Natural killer cell (primary cell): Measurements from ENCODE around the gene NKX1-1. TPM values are rescaled to one million over a fixed set of nuclear protein-coding genes. Genes with fewer than 3 reads are reported as not detected.
"Not testable (repeated sequence)": the region's sequence is repeated elsewhere in the genome, so short reads cannot be mapped to it uniquely, and the experiment has no call there.

Source experiments
- ATAC-seq, 3 donors: fragments of 150-1000 bp in 2 of 3; fragments of 200-7000 bp in 1 of 3; cut with Tn5 transposase; 1 replicate in 1 of 3; 2 replicates in 2 of 3; pipeline ENCODE4 v1.10.0; 2021; ENCODE audit warnings: mild to moderate bottlenecking in 2 of 3, moderate library complexity in 2 of 3
- DNase-seq, 2 donors: peaks; one replicate each; pipeline versions ENCODE4 v3.0.0 to v3.0.0-alpha.2; 2013 to 2021; ENCODE audit warnings: mixed read lengths in 1 of 2
- H3K27ac ChIP-seq: one replicate; pipeline ENCODE4 v1.5.1; 2013; ENCODE audit warnings: mild to moderate bottlenecking, low read length
- H3K27me3 ChIP-seq: one replicate; pipeline ENCODE4 v1.6.1; 2013; ENCODE audit warnings: low read length; ENCODE audit not compliant: control insufficient read depth, insufficient read depth
- H3K36me3 ChIP-seq: one replicate; pipeline ENCODE4 v1.6.1; 2013; ENCODE audit warnings: low read length; ENCODE audit not compliant: control insufficient read depth, insufficient read depth
- H3K4me1 ChIP-seq: one replicate; pipeline ENCODE4 v1.6.1; 2013; ENCODE audit warnings: low read length; ENCODE audit not compliant: control insufficient read depth, insufficient read depth
- H3K4me3 ChIP-seq: one replicate; pipeline ENCODE4 v1.5.1; 2013; ENCODE audit warnings: low read length
- H3K9me3 ChIP-seq: one replicate; pipeline ENCODE4 v1.6.1; 2013; ENCODE audit warnings: low read length; ENCODE audit not compliant: control insufficient read depth, insufficient read depth
- H3K27ac Mint-ChIP-seq, 2 donors: one replicate each; pipeline ENCODE4 v1.8.0; 2022; ENCODE audit warnings: mild to moderate bottlenecking in 2 of 2, mixed read lengths in 2 of 2, moderate library complexity in 1 of 2
- H3K27me3 Mint-ChIP-seq, 2 donors: one replicate each; pipeline ENCODE4 v1.8.0; 2022; ENCODE audit warnings: low read depth in 2 of 2, mixed read lengths in 2 of 2
- H3K36me3 Mint-ChIP-seq: one replicate; pipeline ENCODE4 v1.8.0; 2022; ENCODE audit warnings: mixed read lengths
- H3K4me1 Mint-ChIP-seq, 2 donors: one replicate each; pipeline ENCODE4 v1.8.0; 2022; ENCODE audit warnings: mixed read lengths in 2 of 2
- H3K4me3 Mint-ChIP-seq: one replicate; pipeline ENCODE4 v1.8.0; 2022; ENCODE audit warnings: mild to moderate bottlenecking, moderate library complexity, mixed read lengths
- H3K9me3 Mint-ChIP-seq, 2 donors: one replicate each; pipeline ENCODE4 v1.8.0; 2022; ENCODE audit warnings: mixed read lengths in 2 of 2
- CTCF ChIP-seq: fragments of 200-600 bp; IDR thresholded peaks from one replicate; pipeline ENCODE4 v1.8.0; 2022; ENCODE audit warnings: antibody characterized with exemption
- WGBS: methylation state at CpG from one replicate; pipeline ENCODE4 v1.1.7; 2013; ENCODE audit warnings: missing lambda C conversion rate; ENCODE audit not compliant: insufficient coverage; 5-methylcytosine and 5-hydroxymethylcytosine counted together
- intact Hi-C: fragments of 100-400 bp; cut with micrococcal nuclease; formaldehyde crosslinking; loops from one replicate; pipeline ENCODE4 v1.14.2; 2022
- total RNA-seq, 4 donors: library from RNA; stranded (reverse); fragments of 120-200 nt in 1 of 4; gene quantifications; one replicate each; pipeline versions ENCODE4 v1.2.3 to v1.2.4, GENCODE V29; 2013 to 2022

Gene NKX1-1
- total RNA-seq, 3 donors from 2014 or later (not counting 1 experiment from before 2014, with no cell fraction given) = not detected

GRCh38 chr4:1395941-1396805 lies 10.1 kb downstream of the NKX1-1 start:
- H3K4me1 Mint-ChIP-seq = no peaks in the 10 kb centered on the region
- WGBS = 92% methylated on average over 11 of the region's 13 CpGs
- Histone ChIP-seq H3K27ac (no peak overlapping the region), H3K4me1 (no peaks in the 10 kb centered on the region), H3K9me3 (peaks cover 27% of the 10 kb centered on the region), H3K36me3 (peaks cover 9% of the 10 kb centered on the region), H3K4me3 (no peak overlapping the region), H3K27me3 (peaks cover 7% of the 10 kb centered on the region)
- H3K4me3 Mint-ChIP-seq = no peak overlapping the region
- intact Hi-C loops = no loop called here
- DNase-seq (no peak), ATAC-seq (no peak)
- no peaks in the 10 kb centered on the region for H3K36me3 Mint-ChIP-seq
- no peak overlapping the region for H3K27ac Mint-ChIP-seq
- TF ChIP-seq CTCF = no peak
- H3K9me3 Mint-ChIP-seq = no peaks in the 10 kb centered on the region
- peaks cover 0 to 5% of the 10 kb centered on the region in 2 donors for H3K27me3 Mint-ChIP-seq

- H3K27ac Mint-ChIP-seq, H3K27me3 ChIP-seq, H3K4me3 Mint-ChIP-seq, H3K4me3 ChIP-seq, H3K4me1 ChIP-seq, intact Hi-C loops, H3K4me1 Mint-ChIP-seq, H3K36me3 Mint-ChIP-seq, H3K27me3 Mint-ChIP-seq, H3K36me3 ChIP-seq, H3K27ac ChIP-seq, ATAC-seq, DNase-seq, H3K9me3 Mint-ChIP-seq: not testable (repeated sequence)
- WGBS = 98% methylated on average over 26 of the region's 26 CpGs
- peaks cover 27% of the 10 kb centered on the region for H3K9me3 ChIP-seq
Measured at GRCh38 chr4:1395389-1395820, 10.8 kb downstream of the NKX1-1 start.

GRCh38 chr4:1394554-1395388 lies 11.5 kb downstream of the NKX1-1 start:
- H3K36me3 Mint-ChIP-seq = not testable (repeated sequence)
- H3K9me3 ChIP-seq = peaks cover 27% of the 10 kb centered on the region

GRCh38 chr4:1393866-1394265 lies 12.4 kb downstream of the NKX1-1 start:
- H3K4me1 Mint-ChIP-seq = no peaks in the 10 kb centered on the region
- H3K36me3 Mint-ChIP-seq = peaks cover 9% of the 10 kb centered on the region
- H3K4me3 Mint-ChIP-seq = no peak overlapping the region
- 91% methylated on average over 10 of the region's 10 CpGs for WGBS
- ATAC-seq (no peak), DNase-seq (no peak)
- H3K9me3 ChIP-seq = peaks cover 26% of the 10 kb centered on the region
- no peak overlapping the region for H3K27ac ChIP-seq
- no peak overlapping the region for H3K27ac Mint-ChIP-seq
- H3K36me3 ChIP-seq = peaks cover 9% of the 10 kb centered on the region
- intact Hi-C loops = no loop called here
- no peak for TF ChIP-seq CTCF
- H3K27me3 Mint-ChIP-seq = no peaks in the 10 kb centered on the region
- H3K9me3 Mint-ChIP-seq = no peaks in the 10 kb centered on the region
- no peaks in the 10 kb centered on the region for H3K4me1 ChIP-seq
- no peak overlapping the region for H3K4me3 ChIP-seq
- no peaks in the 10 kb centered on the region for H3K27me3 ChIP-seq

More at GRCh38 chr4:1394554-1395388, 11.5 kb downstream of the NKX1-1 start:
- H3K27me3 Mint-ChIP-seq, H3K9me3 Mint-ChIP-seq, H3K36me3 ChIP-seq, ATAC-seq, H3K27ac ChIP-seq, H3K27ac Mint-ChIP-seq, H3K4me3 Mint-ChIP-seq, H3K4me3 ChIP-seq, H3K27me3 ChIP-seq, H3K4me1 Mint-ChIP-seq, H3K4me1 ChIP-seq, DNase-seq, intact Hi-C loops: not testable (repeated sequence)
- WGBS = 97% methylated on average over 63 of the region's 63 CpGs

GRCh38 chr4:1393363-1393762 lies 12.9 kb downstream of the NKX1-1 start:
- H3K9me3 Mint-ChIP-seq, H3K27ac ChIP-seq, H3K27me3 Mint-ChIP-seq, H3K4me3 ChIP-seq, H3K36me3 ChIP-seq, intact Hi-C loops, H3K4me3 Mint-ChIP-seq, H3K27me3 ChIP-seq, H3K27ac Mint-ChIP-seq, H3K4me1 ChIP-seq, ATAC-seq, H3K4me1 Mint-ChIP-seq, DNase-seq: not testable (repeated sequence)
- 96% methylated on average over 5 of the region's 5 CpGs for WGBS
- H3K9me3 ChIP-seq = peaks cover 21% of the 10 kb centered on the region
- peaks cover 14% of the 10 kb centered on the region for H3K36me3 Mint-ChIP-seq
